Stimulated activated CD4-positive, alpha-beta T cell treated with anti-CD3 and anti-CD28 coated beads, TNF-alpha, amount 100 ng/mL, for 48 hours (primary cell): ENCODE data around the gene GAD2.

Source experiments
- DNase-seq, 3 donors: peaks; one replicate each; pipeline ENCODE4 v3.0.0-alpha.2; 2020; ENCODE audit warnings: low read depth in 3 of 3

GAD2 gene

DNA sequence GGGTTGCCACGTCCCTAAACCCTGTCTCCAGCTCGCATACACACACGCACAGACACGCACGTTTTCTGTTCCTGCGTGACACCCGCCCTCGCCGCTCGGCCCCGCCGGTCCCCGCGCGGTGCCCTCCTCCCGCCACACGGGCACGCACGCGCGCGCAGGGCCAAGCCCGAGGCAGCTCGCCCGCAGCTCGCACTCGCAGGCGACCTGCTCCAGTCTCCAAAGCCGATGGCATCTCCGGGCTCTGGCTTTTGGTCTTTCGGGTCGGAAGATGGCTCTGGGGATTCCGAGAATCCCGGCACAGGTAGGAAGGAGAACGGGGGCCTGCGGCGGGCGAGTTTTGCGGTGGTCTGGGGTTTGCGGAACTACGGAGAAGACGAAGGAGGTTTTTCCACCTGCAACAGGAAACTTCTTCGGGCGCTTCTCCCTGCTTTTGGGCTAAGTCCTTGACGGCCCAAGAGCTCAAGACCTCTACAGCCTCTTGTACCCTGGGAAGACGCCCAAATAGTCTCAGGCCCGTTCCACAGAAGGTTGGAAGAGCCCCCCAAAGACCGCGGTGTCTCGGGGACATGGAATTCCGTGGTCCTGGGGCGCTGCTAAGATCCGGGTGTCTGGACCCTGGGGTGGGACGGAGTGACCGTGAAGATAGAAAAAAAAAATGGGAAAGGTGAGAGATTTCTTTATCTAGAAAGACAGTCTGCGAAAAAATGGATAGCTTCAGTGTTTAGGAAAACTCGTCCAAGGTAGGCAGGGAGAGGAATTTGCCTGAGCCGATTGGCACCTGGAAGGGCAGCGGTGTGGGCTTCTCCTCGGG, at the start of gene GAD2:
Gene GAD2, plus strand, starts transcription at position 190 of the 811 bp plus-strand sequence. Its CDS starts 36 bp downstream, at position 226.
- no peak for DNase-seq

DNA sequence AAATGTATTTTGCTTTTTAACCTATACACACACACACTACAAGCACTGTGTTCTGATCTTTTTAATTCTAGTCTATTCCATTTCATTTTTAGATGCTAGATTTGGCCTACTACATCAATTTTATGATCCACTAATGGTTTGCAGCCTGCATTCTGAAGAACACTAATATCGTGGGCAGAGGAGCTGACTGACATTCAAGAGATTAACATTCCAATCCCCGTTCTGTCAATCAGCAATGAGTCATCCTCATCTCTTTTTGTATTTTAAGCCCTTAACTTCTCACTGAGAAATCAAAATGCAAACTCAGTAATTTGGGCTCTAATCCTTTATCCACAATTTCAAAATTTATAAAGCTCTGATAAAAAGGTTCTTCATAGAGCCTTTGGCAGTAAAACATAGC, 47.1 kb upstream of the GAD2 start:
- DNase-seq, result no peak

DNA sequence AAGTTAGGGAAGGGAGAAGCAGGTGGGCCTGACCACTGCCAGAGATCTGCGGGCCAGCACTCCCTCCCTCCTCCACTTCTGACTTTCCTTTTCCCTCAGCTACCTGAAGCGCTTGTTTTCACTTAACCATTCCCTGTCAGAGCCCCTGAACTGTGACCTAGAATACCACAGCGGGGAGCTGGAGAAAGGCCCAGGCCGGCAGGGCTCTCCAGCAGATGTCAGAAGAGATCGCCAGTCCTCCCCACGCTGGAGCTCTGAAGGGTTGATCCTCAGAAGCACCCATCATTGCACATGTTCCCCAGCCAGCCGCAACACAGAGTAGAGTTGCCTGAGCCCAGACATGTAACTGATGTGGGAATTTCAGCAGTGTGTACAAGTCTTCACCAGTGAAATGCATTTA, 44.4 kb upstream of the GAD2 start:
- DNase-seq, result no peak

DNA sequence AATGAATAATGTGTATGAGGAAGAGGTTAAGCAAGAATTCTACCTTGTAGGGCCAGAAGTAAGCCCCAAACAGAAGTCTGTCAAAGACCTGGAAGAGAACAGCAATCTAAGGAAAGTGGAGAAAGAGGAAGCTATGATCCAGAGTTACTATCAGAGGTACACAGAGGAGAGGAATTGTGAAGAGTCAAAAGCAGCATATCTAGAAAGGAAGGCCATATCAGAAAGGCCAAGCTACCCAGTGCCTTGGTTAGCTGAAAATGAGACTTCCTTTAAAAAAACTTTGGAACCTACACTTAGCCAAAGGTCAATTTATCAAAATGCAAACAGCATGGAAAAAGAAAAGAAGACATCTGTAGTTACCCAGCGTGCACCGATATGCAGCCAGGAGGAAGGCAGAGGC, 42.7 kb upstream of the GAD2 start:
- no peak for DNase-seq

DNA sequence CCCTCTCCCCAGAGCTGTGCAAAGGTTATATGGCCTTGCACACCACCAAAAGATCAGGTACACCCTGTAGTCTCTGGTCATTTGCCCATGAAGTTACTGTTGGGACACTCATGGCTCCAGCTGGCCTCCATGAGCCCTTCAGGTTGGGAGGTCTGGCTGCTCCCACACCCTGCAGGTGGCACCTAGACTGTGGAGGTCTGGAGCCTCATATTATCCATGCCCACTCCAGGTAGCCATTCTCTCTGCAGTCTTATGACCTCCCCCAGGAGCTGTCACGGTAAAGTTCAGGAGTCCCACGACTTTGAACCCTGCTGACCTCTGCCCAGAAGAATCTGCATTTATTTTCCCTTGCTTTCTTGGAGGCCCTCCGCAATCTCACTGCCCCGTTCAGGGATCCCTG, 39.2 kb upstream of the GAD2 start:
- DNase-seq, result no peak

DNA sequence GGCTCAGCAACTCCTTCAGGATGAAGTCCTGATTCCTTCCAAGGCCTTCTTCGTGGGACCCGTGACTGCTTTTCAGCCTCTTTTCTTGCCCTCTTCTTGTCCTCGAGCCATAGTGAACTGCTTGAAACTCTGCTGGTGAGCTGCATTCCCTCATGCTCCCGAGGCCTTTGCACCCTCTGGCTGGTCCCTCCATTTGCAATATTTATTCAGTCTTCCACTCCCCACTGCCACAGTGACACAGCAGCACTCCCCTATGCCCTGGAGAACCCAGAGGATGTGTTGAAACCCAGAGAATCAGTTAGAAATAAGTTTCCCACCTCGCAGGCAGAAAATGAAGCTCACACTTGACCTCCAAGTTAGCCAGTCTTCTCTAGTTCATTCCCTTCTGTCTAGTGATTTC, 22.3 kb upstream of the GAD2 start:
- DNase-seq, result no peak

DNA sequence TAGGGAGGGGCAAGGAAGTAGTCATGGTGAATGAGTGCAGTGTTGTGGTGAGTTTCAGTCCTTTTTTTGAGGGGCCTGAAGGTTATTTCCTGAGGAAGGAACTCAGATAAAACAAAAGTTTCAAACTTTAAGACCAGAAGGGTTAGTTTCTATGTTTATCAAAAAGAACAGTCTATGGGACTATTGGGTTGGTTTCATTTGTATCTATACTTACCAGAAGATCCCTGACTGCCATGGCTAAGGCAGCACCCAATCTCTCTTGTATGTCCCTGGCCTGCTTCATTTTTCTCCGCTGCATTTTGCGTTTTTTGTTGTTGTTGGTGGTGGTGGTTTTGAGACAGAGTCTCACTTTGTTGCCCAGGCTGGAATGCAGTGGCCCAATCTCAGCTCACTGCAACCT, 19.3 kb upstream of the GAD2 start:
- DNase-seq, result no peak

DNA sequence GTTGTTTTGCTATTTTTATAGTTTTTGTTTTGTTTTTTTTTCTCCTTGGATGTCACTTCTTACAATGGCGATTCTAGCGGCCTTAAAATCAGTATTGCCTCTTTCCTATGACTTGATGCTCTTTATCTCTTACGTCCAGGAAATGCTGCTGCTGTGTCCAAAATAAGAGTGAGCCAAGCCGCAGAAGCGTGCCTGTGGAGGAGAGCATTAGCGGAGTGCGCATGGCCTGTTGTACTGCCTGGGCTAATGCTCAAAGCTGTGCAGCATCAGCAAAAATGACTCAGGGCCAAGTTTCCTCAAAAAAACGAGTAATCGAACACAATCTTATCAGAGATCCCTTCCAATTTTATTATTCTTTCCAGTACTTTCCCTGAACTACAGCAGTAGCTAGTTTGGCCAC, 18.5 kb upstream of the GAD2 start:
- DNase-seq, result no peak

DNA sequence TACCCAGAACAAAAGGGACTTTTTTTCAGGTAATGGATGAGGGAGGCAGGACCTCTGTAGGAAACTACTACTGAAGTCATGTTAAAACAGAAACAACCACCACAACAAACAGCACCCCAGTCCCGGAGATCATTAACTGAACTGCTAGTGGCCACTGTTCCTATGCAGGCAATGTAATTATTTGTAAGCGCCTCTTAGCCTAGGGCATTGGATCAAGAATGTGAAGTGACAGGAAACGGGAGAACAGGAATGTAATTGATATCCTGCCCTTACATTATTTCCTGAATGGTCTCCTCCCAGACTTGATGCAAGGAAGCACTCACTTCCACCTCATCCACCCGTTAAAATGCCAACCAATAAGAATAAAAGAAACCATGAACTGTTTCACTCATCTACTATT, 16.7 kb upstream of the GAD2 start:
- no peak for DNase-seq

DNA sequence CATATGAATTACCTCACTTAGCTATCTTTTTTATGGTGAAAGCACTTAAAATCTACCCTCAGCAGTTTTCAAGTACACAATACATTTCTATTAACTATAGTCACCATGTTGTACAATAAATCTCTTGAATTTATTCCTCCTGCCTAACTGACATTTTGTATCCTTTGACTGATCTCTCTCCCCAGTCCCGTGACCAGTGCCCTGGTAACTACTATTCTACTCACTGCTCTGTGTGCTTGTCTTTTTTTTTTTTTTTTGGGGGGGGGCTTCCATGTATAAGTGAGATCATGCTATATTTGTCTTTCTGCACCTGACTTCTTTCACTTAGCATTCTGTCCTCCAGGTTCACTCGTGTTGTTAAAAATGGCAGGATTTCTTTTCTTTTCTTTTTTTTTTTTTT, 11.4 kb upstream of the GAD2 start:
- no peak for DNase-seq

DNA sequence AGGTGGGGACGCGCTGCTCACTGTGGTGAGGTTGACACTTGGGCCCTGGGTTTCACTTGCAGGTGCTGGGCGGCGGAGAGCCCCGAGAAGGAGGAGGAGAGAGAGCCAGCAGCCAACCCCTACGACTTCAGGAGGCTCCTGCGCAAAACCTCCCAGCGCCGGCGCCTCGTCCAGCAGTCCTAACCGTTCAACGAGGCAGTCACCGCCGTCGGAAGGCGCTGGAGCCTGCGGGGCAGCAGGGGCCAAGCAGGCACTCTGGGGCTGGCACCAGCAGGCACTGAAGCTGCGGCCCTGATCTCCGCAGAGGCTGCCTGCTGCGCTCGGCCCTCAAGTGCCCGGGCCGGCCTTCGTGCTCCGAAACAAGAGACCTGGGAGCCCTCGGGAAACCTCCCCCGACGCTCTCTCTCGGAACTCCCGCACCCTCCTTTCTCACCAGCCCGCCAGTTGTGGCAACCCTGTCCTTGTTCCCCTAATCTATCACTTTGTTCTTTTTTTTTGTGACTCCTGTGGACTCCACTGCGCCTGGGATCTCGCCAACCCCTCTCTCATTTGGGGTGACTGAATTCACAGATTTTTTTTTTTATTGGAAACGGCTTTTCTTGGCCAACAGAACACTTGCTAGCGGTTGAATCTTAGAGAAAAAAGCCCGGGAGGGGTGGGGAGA, 4.7 kb upstream of the GAD2 start:
- no peak for DNase-seq

DNA sequence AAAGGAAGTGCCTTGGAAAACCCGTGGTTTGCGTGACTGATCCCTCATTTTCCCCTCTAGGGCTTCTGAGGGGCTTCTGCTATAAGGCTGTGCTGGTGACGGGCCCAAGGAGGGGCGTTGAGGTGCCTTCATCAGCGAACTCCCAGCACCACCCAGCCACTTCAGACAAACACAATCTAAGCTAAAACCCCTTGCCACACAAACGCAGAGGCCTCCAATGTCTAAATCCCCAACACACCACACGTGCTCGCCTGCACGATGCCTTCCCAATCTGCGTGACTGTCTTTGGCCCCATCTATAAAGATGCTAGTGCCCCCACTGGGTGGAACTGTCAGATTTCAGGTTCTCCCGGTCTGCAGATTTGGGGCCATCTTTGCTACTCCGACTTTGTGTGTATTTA, 4.1 kb upstream of the GAD2 start:
- DNase-seq, result no peak

DNA sequence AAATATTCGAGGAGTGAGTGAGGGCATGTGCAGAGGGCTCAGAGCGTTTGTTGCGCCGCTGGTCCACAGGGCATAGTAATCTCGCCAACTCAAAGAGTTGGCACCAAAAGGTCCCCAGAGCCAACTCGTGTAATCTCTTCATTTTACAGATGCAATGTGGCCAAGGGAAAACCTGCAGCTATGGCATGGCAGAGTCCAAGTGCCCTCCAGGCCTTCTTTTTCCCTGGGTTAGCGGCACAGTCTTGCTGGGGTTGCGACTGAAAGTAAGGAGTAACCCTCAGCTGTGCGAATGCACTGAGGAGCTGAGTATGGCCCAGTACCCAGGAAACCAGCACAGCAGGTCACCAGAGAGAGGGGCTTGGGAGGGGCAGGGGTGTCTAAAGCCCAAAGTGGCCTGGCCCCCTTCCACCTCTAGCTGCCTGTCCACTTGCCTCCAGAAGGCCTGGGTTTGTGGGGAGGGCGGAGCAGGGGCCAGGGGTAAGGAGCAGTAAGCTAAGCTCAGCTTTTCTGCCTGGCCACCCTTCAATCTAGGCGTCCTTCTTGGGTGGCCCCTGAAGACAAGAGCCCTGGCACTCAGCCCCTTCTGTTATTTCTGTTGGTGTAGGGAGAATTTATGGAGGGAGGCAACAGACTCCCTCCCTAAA, 3.3 kb upstream of the GAD2 start:
- DNase-seq, result no peak

DNA sequence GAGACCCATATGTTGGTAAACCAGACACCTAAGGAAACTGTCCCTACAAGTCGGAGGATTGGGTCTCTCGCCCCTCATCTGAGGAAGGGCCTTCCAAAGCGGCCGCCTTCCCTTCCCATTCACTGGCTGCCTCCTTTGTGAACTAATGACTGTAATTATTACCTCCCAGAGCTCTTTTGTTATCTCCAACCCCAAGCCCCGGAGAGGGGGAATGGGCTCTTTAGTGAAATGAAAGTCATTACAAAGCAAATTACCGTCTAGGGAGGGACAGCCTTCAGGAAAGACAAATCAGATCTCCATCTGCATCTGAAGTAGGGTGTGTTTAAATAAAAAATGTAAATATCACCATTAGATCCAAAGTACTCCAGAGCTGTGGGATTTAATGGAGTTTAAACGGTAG, 2.6 kb upstream of the GAD2 start:
- no peak for DNase-seq

DNA sequence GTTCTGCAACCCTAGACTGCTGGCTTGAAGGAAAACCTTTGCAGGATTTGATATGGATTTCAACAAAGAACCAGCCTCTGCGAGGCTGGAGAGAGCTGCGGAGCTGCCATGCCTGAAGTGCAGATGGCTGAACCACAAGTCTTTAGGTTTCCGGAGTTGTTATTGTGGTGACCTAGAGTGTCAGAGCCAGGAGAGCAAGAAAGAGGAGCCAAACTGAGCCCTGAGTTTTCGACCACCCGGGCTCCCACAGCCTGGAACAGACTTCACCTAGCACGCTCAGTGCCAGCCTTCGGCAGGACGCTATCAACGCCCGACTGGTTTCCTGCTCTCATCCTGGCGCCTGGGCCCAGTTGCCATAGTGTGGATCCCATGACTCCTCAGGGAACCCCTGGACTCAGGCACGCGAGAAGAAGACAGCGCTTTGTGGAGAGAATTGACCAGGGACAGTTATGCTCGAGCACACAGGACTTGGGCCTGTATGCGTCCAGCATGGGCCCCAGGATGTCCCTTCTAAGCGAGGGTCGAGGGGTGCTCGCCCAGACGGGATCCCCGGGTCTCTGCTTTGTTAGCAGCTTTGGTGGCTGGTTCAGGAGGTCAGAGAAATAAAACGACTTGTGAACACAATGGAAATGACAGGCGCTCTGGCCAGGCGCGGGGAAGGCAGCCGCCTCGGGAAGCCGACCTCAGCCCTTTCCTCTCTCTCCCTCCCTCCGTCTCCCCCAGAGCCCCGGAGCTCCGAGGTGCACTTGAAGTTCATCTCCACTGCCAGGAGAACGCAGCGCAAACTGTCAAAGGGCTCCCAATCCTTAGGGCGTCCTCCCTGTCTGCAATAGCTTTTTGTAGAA, 1.8 kb upstream of the GAD2 start:
- no peak for DNase-seq

DNA sequence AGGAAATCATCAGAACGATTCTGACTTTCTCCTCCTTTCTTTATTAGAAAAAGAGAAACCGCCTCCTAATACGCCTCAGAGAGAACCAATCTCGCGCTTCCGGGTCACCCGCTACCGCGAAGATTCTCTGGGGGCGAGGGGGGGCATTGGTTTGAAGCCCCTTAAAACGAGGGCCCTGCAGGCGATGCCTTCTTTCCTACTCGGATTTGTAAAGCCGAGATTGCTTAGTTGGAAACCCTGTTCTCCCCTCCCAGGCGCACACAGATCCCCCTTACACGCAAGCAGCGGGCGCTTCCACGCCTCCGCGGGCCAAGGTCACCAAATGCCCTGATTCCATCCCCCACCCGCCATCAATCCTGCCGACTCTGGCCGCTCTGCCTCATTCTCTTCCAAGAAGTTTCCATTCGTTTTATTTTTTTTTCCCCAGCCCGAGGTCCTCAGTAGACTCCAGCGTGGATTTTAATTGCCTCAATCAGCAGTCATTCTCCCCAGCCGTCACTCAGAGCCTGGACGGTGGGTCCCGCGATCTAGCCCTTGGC, 1.1 kb upstream of the GAD2 start:
- no peak for DNase-seq

DNA sequence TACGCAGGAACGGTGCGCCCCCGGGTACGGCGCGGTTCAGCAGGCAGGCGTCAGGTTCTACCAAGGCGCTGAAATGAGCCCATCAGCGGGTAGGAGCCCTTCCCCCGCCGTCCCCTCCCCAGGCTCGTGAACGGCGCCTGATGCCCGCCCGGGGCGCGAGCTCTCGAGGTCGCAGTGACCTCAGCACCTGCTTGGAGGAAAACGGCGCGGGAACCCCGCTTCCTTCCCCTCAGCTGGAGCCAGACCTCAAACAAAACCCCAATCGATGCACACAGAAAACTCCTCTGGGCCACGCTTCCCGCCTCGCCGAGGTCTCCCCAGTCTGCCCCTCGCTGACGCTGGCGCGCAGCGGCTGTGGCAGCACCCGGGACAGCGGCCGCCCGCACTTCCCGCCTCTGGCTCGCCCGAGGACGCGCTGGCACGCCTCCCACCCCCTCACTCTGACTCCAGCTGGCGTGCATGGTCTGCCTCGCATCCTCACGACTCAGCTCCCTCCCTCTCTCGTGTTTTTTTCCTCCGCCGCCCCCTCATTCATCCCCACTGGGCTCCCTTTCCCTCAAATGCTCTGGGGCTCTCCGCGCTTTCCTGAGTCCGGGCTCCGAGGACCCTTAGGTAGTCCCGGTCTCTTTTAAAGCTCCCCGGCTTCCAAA, 514 bp upstream of the GAD2 start:
- DNase-seq, result peak in 2 of 3 donors; percentile 12 to 33

DNA sequence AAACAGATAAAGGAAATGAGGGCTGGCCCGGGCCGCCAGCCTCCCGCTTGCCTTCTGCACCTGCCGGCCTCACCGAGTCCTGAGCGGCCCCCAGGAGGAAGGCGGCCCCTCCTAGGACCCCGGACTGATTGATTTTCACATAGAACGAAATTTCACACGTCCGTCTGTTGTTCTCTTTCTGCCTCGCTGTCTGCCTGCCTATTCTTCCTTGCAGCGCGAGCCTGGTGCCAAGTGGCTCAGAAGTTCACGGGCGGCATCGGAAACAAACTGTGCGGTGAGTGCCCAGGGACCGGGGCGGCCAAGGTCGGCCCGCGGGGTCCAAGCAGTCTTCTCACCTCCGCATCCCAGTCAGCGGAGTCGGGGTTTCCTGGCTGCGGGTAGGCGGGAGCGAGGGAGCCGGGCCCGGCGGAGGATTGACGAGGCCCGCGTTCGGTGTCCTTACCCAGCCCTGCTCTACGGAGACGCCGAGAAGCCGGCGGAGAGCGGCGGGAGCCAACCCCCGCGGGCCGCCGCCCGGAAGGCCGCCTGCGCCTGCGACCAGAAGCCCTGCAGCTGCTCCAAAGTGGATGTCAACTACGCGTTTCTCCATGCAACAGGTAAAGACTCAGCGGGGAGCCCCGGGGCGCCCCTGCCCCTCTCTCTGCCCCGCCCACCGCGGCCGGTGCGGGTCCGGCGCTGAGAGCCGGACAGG, 967 bp downstream of the GAD2 start:
- DNase-seq, result no peak

DNA sequence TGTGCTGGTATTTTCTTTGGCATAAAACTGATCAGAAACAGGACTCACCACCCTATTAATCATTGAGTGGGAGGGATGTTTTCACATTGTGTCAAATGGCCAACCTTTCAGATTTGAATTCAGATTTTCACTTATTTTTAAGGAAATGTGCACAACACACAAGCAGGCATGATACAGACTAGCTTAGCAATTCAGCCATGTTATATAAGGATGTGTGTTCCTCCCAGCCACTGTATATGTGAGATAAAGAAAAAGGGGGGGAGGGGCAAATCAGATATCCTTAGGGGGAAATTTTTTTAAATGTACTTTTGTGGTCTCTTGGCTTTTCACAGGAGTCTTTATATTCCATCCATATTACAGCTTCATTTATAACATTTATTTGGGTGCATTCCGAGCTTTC, 3.1 kb downstream of the GAD2 start:
- DNase-seq, result no peak

DNA sequence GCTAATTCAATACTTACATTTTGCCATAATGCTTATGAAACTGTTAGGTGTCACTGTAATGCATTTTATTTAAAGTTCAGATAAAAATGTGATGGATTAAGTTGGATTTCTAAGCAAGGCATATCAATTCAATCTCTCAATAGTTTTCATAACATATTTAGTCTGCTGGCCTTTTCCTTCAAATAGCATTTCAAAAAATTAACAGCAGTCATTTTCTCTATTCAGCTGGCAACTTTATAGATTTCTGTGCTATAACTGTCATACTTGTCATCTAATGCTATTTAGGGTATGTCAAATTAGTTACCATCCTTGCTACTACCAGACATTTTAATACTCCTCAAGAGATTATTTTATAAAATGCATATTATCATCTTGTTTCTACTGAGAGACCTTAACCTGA, 4.3 kb downstream of the GAD2 start:
- DNase-seq, result no peak

DNA sequence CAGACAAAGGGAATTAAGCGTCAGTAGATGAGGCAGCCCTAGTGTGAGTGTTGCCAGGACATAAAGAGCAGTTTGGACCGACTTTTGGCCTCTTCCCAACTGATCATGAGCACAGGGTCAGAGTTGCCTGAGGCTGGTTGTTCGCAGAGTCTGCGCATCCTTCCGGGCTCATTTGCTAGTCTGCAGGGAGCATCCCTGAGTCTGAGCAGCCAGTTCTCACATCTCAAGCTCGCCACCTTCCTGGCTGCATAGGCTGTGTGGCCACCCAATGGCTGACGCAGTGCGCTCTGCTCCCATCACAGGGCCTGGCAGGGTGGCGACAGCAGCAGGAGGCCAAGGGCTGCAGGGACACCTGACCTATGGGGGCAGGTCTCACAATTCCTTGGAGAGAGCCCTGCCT, 5.0 kb downstream of the GAD2 start:
- DNase-seq, result no peak
